IMR-90 (cell line): ENCODE data around the gene ENDOU. TPM values are rescaled to one million over a fixed set of nuclear protein-coding genes. Genes with fewer than 3 reads are reported as not detected.
A peak's percentile ranks its signal among the peaks of the same experiment; 100 is the strongest.

ENCODE experiments used
- ATAC-seq: fragments of 200-7000 bp; cut with Tn5 transposase; 2 replicates; pipeline ENCODE4 v1.9.1; 2020; ENCODE audit warnings: low read depth, mild to moderate bottlenecking, moderate library complexity
- BruUV-seq: library from RNA; stranded (reverse); fragments of 400-500 nt; replicated peaks from 2 replicates; lab custom pipeline; 2021; lab: Mats Ljungman, UMichigan
- CTCF ChIA-PET: fragments of 300-600 bp; formaldehyde crosslinking; extraction: SDS; loops from one replicate; lab custom pipeline; 2021; ENCODE audit warnings: antibody characterized with exemption; lab: Yijun Ruan, JAX
- POLR2A ChIA-PET: fragments of 300-600 bp; sonication (Branson Sonifier 250); formaldehyde crosslinking; loops from one replicate; lab custom pipeline; 2022; ENCODE audit warnings: antibody characterized with exemption; ENCODE audit not compliant: unreplicated experiment; lab: Charles Lee
- DNase-seq: peaks from one replicate; pipeline ENCODE4 v3.0.0; 2013
- H2AFZ ChIP-seq: replicated peaks from 2 replicates; pipeline ENCODE3; 2013; ENCODE audit warnings: low read length, mild to moderate bottlenecking; ENCODE audit not compliant: poor library complexity
- H2AK5ac ChIP-seq: 2 replicates; pipeline ENCODE4 v1.6.1; 2013; ENCODE audit warnings: low read depth, low read length, inconsistent platforms
- H2AK9ac ChIP-seq: replicated peaks from 2 replicates; pipeline ENCODE3; 2013; ENCODE audit warnings: mild to moderate bottlenecking, low read depth, low read length, moderate library complexity; ENCODE audit not compliant: poor library complexity
- H2BK120ac ChIP-seq: 2 replicates; pipeline ENCODE4 v1.6.1; 2013; ENCODE audit warnings: low read depth, low read length, inconsistent platforms
- H2BK15ac ChIP-seq: 3 replicates; pipeline ENCODE4 v1.6.1; 2013; ENCODE audit warnings: low read depth, low read length, inconsistent platforms
- H2BK20ac ChIP-seq: 2 replicates; pipeline ENCODE4 v1.6.1; 2013; ENCODE audit warnings: low read depth, mild to moderate bottlenecking, inconsistent platforms, low read length, moderate library complexity
- H2BK5ac ChIP-seq: 2 replicates; pipeline ENCODE4 v1.6.1; 2013; ENCODE audit warnings: mild to moderate bottlenecking, low read depth, low read length, inconsistent platforms; ENCODE audit not compliant: poor library complexity, severe bottlenecking
- H3K14ac ChIP-seq: replicated peaks from 2 replicates; pipeline ENCODE4 v1.6.1; 2013; ENCODE audit warnings: low read depth, low read length, inconsistent platforms
- H3K18ac ChIP-seq: 2 replicates; pipeline ENCODE4 v1.6.1; 2013; ENCODE audit warnings: low read depth, low read length, control low read depth
- H3K23ac ChIP-seq: 2 replicates; pipeline ENCODE4 v1.6.1; 2013; ENCODE audit warnings: low read depth, low read length, inconsistent platforms
- H3K27ac ChIP-seq: 2 replicates; pipeline ENCODE4 v1.5.1; 2013; ENCODE audit warnings: mild to moderate bottlenecking, control low read depth, low read length; ENCODE audit not compliant: insufficient read depth
- H3K27me3 ChIP-seq: 2 replicates; pipeline ENCODE4 v1.6.1; 2013; ENCODE audit warnings: low read length; ENCODE audit not compliant: control insufficient read depth, insufficient read depth
- H3K36me3 ChIP-seq: 2 replicates; pipeline ENCODE4 v1.6.1; 2013; ENCODE audit warnings: low read length, mixed read lengths; ENCODE audit not compliant: control insufficient read depth, insufficient read depth
- H3K4ac ChIP-seq: 2 replicates; pipeline ENCODE4 v1.6.1; 2013; ENCODE audit warnings: low read depth, low read length, inconsistent platforms
- H3K4me1 ChIP-seq: 2 replicates; pipeline ENCODE4 v1.6.1; 2013; ENCODE audit warnings: low read length, mixed read lengths; ENCODE audit not compliant: control insufficient read depth, insufficient read depth
- H3K4me2 ChIP-seq: 2 replicates; pipeline ENCODE4 v1.6.1; 2013; ENCODE audit warnings: low read depth, mild to moderate bottlenecking, control low read depth, low read length, moderate library complexity
- H3K4me3 ChIP-seq: 2 replicates; pipeline ENCODE4 v1.5.1; 2013; ENCODE audit warnings: low read depth, mild to moderate bottlenecking, control low read depth, low read length, moderate library complexity; ENCODE audit not compliant: insufficient read depth
- H3K56ac ChIP-seq: 2 replicates; pipeline ENCODE4 v1.6.1; 2013; ENCODE audit warnings: low read length, inconsistent platforms; ENCODE audit not compliant: insufficient read depth; ENCODE audit errors: extremely low read depth
- H3K79me1 ChIP-seq, 2 experiments: 2 replicates each; pipeline ENCODE4 v1.6.1; 2013; ENCODE audit warnings: low read length in 2 of 2, inconsistent platforms in 1 of 2, low read depth in 1 of 2
- H3K9ac ChIP-seq: 2 replicates; pipeline ENCODE4 v1.6.1; 2013; ENCODE audit warnings: low read depth, low read length, control low read depth
- H3K9me1 ChIP-seq: 2 replicates; pipeline ENCODE4 v1.6.1; 2013; ENCODE audit warnings: low read length, inconsistent platforms; ENCODE audit not compliant: insufficient read depth
- H3K9me3 ChIP-seq: 2 replicates; pipeline ENCODE4 v1.6.1; 2013; ENCODE audit warnings: low read length; ENCODE audit not compliant: control insufficient read depth, insufficient read depth
- H4K20me1 ChIP-seq: 2 replicates; pipeline ENCODE4 v1.6.1; 2013; ENCODE audit warnings: low read length, inconsistent platforms; ENCODE audit not compliant: insufficient read depth
- H4K5ac ChIP-seq: 2 replicates; pipeline ENCODE4 v1.6.1; 2013; ENCODE audit warnings: mild to moderate bottlenecking, low read depth, low read length, control low read depth
- H4K8ac ChIP-seq, 2 experiments: 2 replicates each; pipeline ENCODE4 v1.6.1; 2013; ENCODE audit warnings: low read depth in 2 of 2, low read length in 2 of 2, control low read depth in 1 of 2, inconsistent platforms in 1 of 2
- H4K91ac ChIP-seq: 2 replicates; pipeline ENCODE4 v1.6.1; 2013; ENCODE audit warnings: low read depth, low read length, inconsistent platforms; ENCODE audit not compliant: insufficient read depth
- BHLHE40 ChIP-seq: fragments of 150-350 bp; IDR thresholded peaks from 2 replicates; pipeline ENCODE4 v1.6.1; 2016; ENCODE audit warnings: mild to moderate bottlenecking, low read depth, low read length
- CEBPB ChIP-seq: IDR thresholded peaks from 2 replicates; pipeline ENCODE4 v1.6.1; 2012; ENCODE audit warnings: low read depth, low read length, improper control_type of control experiment
- ELK1 ChIP-seq: fragments of 150-350 bp; IDR thresholded peaks from 2 replicates; pipeline ENCODE4 v1.6.1; 2016; ENCODE audit warnings: low read depth, mild to moderate bottlenecking, low read length, moderate library complexity, borderline replicate concordance
- MAFK ChIP-seq: IDR thresholded peaks from 2 replicates; pipeline ENCODE4 v1.6.1; 2012; ENCODE audit warnings: low read depth, low read length, improper control_type of control experiment
- MAZ ChIP-seq: IDR thresholded peaks from 2 replicates; pipeline ENCODE4 v1.6.1; 2012; ENCODE audit warnings: low read depth, mild to moderate bottlenecking, low read length, improper control_type of control experiment, moderate library complexity, borderline replicate concordance
- MXI1 ChIP-seq: IDR thresholded peaks from 2 replicates; pipeline ENCODE4 v1.6.1; 2012; ENCODE audit warnings: low read depth, mild to moderate bottlenecking, low read length, moderate library complexity, borderline replicate concordance
- RFX5 ChIP-seq: IDR thresholded peaks from 2 replicates; pipeline ENCODE4 v1.8.0; 2012; ENCODE audit warnings: low read depth, mild to moderate bottlenecking, low read length, moderate library complexity
- SMC3 ChIP-seq: fragments of 150-350 bp; IDR thresholded peaks from 2 replicates; pipeline ENCODE4 v1.6.1; 2016; ENCODE audit warnings: low read depth, mild to moderate bottlenecking, antibody characterized with exemption, low read length, moderate library complexity
- WGBS, 2 experiments: methylation state at CpG; one replicate each; pipeline versions ENCODE4 v1.1.5 to v1.1.7; 2013; ENCODE audit warnings: missing lambda C conversion rate in 2 of 2; ENCODE audit not compliant: insufficient read length in 1 of 2; ENCODE audit errors: extremely low coverage in 2 of 2; 5-methylcytosine and 5-hydroxymethylcytosine counted together
- dilution Hi-C: fragments of 300-500 bp; cut with HindIII; formaldehyde crosslinking; loops from one replicate; pipeline ENCODE4 v1.14.3; 2018; ENCODE audit warnings: low sequenced_read_pairs; ENCODE audit not compliant: unreplicated experiment
- in situ Hi-C: fragments of 300-500 bp; cut with MboI; formaldehyde crosslinking; loops from 3 replicates; pipeline ENCODE4 v1.14.3; 2019; ENCODE audit warnings: low sequenced_read_pairs, inconsistent platforms, mixed read lengths
- intact Hi-C: fragments of 100-400 bp; cut with micrococcal nuclease; formaldehyde crosslinking; loops from 2 replicates; pipeline ENCODE4 v1.10.0; 2022
- polyA plus RNA-seq, 3 experiments: library from polyadenylated mRNA; depleted of rRNA; stranded (reverse); fragments of >200 nt; gene quantifications; 2 replicates each; pipeline ENCODE4 v1.2.3, GENCODE V29; 2012; ENCODE audit warnings: low replicate concordance in 1 of 3
- total RNA-seq: library from RNA; depleted of rRNA; stranded (reverse); fragments of >200 nt; gene quantifications from 2 replicates; pipeline ENCODE4 v1.2.3, GENCODE V29; 2012

Gene ENDOU
- total and polyA plus RNA-seq, 2 of the 4 experiments (the other 2 are of a cell fraction), result under 0.01 to 0.09 TPM

- TF ChIP-seq MXI1, result no peak
- no peak for TF ChIP-seq CEBPB
- no peak for TF ChIP-seq MAFK
- no peak for TF ChIP-seq BHLHE40
- no peak for TF ChIP-seq RFX5
- TF ChIP-seq ELK1, result no peak
- TF ChIP-seq SMC3, result no peak
- TF ChIP-seq MAZ, result no peak
- Histone ChIP-seq H3K23ac (no peak overlapping the region), H3K18ac (no peak overlapping the region), H2AK5ac (peak overlapping the region; percentile 51; the same call in 1 of the 2 replicates), H2BK20ac (no peak overlapping the region), H3K9ac (no peak overlapping the region), H4K20me1 (no peaks in the 10 kb centered on the region), H3K4me3 (no peak overlapping the region), H3K36me3 (no peaks in the 10 kb centered on the region), H3K79me1 (no peaks in the 10 kb centered on the region), H4K91ac (no peak overlapping the region; the same call in 1 of the 2 replicates), H3K9me1 (no peaks in the 10 kb centered on the region), H3K9me3 (no peaks in the 10 kb centered on the region), H4K5ac (no peak overlapping the region), H2BK15ac (no peak overlapping the region), H3K27ac (no peak overlapping the region), H3K14ac (no peak overlapping the region), H2BK5ac (no peak overlapping the region), H2BK120ac (no peak overlapping the region), H3K4me1 (peaks cover 12% of the 10 kb centered on the region), H4K8ac (no peak overlapping the region; a peak in 1 of 4 replicates), H3K27me3 (no peaks in the 10 kb centered on the region), H3K4me2 (no peak overlapping the region), H3K4ac (0 out of 2 replicates have a peak overlapping the region, but pooled peaks have one; percentile 24), H2AFZ (no peak overlapping the region), H2AK9ac (peak overlapping the region; percentile 75), H3K56ac (no peak overlapping the region)
- dilution Hi-C loops (no loop called here), in situ Hi-C loops (no loop called here), intact Hi-C loops (no loop called here)
- ChIA-PET CTCF (interaction anchor here (1.1 to 1.3 kb wide), 2 partner anchors 21 to 48 kb away, joined by 4 to 5 read pairs; no protein-coding TSS in a partner anchor), POLR2A (no interaction called here)
- ATAC-seq (no peak), DNase-seq (no peak)
- BruUV-seq, result no TSS peak
- WGBS, 2 experiments, result no CpG with 5 or more reads among the region's 3 CpGs
These were observed 37.7 kb upstream of the ENDOU start for GRCh38 chr12:47762850-47763465.
